GM19351 (cell line): Measurements from ENCODE around the gene D2HGDH.
"Not testable (repeated sequence)": the region's sequence is repeated elsewhere in the genome, so short reads cannot be mapped to it uniquely, and the experiment has no call there.

Experiments
- ATAC-seq: cut with Tn5 transposase; IDR thresholded peaks from one replicate; pipeline ENCODE4 v1.9.1; 2021; ENCODE audit warnings: mild to moderate bottlenecking, moderate library complexity; ENCODE audit not compliant: unreplicated experiment

The D2HGDH gene

DNA sequence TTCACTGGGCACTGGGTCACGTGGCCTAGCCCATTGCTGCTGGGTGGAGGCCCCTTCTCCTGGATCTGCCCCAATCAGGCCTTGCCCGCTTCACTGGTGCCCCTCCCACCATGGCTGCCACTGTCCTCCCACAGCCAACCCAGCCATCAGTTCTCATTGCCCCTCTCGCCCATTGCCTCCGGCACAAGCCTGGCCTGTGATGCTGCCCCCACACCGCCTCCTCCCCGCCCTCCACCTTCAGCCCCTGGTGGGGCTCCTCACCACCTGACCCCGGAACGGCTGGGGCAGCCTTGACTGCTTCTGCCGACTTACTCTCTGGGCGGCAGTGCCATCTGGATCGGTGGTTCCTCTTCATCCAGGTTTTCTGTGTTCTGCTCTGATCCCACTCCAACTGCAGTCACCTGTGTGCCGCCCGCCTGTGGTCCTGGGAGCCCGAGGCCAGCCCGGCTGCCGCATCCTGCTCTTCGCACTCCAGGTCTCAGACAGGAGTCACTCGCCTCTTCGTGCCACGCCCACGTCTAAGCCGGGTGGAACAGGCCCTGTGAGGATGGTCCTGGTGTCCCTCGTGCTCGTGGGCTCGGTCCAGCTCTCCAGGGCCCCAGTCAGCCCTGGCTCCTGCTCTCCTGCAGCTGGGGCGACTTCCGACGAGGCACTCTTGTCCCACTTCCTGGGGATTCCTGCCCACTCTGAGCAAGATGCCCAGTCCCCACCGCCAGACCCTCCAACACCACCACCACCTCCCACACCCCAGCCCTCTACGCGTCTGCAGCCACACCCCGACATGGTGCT is 14.2 kb downstream of the D2HGDH start:
- ATAC-seq = no peak

DNA sequence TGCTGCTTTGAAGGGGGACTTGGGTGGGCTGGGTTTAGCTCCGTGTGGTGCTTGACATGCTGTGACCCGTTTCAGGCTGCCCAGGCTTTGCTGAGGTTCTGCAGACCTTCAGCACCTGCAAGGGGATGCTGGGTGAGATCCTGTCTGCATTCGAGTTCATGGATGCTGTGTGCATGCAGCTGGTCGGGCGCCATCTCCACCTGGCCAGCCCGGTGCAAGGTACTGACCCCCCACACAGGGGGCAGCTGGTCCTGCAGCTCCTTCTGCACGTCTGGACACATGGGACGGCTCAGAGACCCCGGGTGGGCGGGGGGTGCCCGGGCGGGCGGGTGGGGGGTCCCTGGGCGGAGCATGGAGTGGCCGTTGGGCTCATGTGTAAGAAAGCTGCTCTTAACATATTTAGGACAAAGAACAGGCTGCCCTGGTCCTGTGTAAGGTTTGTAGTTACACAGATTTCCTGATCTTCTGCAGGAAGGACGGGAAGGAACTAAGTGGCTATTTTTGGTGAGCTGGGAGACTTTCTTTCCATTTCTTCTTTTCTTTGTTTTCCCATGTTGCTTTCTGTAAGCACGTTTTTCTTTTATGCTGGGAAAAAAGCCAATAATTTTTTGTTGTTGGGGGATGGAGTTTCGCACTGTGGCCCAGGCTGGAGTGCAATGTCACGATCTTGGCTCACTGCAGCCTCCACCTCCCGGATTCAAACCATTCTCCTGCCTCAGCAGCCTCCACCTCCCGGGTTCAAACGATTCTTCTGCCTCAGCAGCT is 15.8 kb downstream of the D2HGDH start:
- no peak for ATAC-seq

DNA sequence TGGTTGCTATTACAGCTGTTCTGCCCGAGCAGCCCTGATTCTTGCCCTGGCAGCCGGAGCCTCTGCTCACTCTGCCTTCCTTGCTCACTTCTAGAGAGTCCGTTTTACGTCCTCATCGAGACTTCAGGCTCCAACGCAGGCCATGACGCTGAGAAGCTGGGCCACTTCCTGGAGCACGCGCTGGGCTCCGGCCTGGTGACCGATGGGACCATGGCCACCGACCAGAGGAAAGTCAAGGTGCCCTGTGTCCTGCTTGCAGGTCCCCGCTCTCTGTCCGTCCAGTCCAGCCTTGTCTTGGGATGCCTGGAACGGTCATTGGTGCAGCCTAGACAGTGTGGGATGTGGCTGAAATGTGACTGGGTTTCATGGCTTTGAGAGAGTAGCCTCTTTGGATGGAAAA is 16.7 kb downstream of the D2HGDH start:
- ATAC-seq = no peak

DNA sequence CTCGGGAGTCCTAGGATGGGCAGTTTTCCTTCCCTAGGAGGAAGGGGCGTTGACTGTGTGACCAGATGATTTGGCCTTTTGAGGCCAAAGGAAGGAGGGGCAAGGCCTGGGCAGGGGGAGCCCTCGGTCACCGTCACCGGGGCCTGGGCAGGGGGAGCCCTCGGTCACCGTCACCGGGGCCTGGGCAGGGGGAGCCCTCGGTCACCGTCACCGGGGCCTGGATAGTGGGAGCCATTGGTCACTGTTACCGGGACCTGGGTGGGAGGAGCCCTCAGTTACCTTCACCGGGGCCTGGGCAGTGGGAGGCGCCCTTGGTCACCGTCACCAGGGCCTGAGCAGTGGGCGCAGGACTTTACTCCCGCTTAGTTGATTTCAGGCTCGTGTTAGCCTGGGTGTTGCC is 17.3 kb downstream of the D2HGDH start:
- no peak for ATAC-seq

DNA sequence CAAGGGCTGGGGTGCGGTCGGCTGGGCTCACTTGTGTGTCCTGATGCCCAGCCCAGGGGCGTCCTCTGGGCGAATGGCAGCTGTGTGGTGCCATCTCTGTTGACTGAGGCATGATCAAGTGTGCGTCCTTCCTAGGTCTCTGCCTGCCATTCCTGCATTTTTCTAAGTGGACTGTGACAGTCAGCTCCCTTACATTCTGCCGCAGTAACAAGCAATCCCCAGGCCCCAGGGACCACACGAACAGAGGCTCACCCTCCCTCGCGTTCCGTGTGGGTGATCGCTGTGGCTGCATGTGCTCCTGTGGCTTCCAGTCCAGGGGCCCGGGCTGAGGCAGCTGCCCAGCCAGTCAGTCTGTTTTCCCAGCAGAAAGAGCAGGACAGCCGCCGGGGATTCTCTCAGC is 17.8 kb downstream of the D2HGDH start:
- no peak for ATAC-seq

DNA sequence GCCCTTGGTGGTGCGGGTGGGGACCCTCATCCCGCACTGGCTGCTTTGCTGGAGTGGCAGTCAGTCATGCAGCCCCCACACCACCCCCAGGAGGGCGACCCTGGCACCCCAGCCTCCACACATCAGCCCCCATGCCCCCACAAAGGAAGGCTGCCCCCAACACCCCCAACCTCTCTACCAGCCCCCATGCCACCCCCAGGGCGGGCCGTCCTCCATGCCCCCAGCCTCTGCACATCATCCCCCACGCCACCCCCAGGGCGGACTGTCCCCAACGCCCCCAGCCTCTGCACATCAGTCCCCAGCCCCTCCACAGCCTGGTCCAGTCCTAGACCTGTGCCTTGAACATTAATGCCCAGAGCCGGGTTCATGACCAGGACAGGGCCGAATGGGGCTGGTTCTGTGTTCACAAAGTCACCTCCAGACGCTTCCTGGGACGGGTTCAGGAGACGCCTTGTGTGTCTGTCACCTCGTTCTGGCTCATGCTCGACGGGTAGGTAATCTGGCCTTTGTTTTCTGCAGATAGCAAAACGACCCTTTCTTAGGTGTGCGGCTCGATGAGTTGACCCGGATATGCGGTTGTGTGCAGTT is 18.4 kb downstream of the D2HGDH start:
- ATAC-seq = no peak

DNA sequence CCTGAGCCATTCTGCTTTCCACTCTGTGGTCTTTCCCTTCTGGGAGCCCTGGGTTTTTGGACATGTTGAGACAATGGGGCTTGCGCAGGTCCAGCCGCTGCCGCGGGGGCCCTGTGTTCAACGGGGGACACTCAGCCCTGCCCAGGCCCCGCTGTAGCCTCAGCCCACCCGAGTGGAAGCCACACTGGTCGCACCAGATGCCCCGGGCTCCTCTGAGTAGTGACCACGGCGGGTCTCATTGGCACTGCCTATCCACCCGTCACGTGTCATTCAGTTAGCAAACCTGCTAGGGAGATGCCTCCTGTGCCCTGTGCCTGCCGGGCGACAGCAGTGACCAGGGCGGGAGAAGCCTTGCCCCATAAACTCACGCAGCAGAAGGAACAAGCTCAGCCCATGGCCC is 19.1 kb downstream of the D2HGDH start:
- no peak for ATAC-seq

DNA sequence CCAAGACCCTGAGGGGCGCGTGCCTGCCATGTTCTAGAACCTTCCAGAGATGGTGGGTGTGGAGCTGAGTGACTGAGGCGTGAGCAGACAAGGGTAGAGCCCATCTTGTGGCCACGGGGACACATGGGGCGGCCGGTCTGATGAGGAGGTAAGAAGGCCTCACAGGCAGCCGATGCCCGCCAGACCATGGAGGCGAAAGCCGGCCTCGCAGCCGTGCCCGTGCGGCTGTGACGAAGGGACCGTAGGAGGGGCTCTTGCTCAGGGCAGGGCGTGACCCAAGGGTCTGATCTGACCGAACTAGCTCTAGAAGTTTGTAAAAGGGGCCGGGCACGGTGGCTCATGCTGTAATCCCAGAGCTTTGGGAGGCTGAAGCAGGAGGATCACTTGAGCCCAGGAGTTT is 19.6 kb downstream of the D2HGDH start:
- ATAC-seq = no peak

DNA sequence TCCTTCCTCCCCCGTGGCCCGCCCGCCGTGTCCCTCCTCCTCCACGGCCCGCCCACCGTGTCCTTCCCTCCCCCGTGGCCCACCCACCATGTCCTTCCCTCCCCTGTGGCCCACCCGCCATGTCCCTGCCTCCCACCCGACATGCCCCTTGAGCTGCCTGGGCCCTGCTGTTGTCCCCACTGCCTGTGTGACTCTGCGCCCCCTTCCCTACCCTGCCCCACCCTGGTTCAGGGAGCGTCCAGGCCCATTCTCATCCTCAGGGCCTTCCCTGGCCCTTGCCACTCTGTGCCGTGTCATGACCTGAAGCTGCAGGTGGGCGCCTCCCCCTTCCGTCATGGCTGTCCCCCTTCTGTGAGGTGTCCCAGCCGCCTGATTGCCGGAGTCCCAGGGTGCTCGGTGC is 20.7 kb downstream of the D2HGDH start:
- ATAC-seq = no peak

DNA sequence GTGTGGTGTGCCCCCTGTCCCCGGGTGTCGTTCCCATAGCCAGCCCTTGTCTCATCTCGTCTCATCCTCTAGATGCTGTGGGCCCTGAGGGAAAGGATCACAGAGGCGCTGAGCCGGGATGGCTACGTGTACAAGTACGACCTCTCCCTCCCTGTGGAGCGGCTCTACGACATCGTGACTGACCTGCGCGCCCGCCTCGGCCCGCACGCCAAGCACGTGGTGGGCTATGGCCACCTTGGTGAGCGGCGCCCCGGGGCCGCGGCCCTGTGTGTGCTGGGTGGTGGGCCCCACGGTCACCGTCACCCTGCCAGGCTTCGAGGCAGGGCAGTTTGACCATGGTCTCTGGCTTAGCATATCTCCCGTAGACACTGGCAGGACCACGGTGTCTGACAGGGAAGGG is 21.3 kb downstream of the D2HGDH start:
- ATAC-seq = no peak

DNA sequence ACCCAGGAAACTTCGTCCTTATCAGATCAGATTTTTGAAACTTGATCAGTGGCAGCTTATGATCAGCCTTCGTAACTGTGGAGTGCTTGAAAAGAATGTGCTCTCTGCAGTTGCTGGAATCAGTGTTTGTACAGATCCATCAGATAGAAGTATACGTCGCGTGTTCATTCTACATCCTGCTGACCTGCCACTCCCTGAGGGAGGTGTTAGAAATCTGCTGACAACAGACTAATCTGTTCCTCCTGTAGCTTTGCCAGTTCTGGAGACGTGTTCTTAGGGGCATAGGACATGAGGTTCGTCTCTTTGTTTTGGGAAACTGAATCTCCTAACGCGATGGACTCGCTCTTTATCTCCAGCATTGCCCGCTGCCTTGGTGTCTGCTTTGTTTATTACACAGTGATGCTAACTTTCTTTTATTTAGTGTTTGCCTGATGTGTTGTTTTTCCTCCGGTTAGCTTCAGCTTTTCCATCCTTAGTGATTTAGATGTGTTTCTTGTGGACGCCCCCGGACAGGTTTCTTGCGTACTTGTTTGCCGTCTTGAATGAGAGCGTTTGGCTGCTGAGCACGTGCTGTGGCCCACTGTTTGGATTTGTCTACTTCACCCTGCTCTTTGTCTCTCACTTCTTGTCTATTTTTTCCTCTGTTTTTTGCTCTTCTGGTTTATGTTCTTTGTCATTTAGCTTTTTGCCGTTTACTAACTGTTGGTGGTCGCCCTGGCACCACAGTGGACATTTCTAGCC is 24.8 kb downstream of the D2HGDH start:
- no peak for ATAC-seq

DNA sequence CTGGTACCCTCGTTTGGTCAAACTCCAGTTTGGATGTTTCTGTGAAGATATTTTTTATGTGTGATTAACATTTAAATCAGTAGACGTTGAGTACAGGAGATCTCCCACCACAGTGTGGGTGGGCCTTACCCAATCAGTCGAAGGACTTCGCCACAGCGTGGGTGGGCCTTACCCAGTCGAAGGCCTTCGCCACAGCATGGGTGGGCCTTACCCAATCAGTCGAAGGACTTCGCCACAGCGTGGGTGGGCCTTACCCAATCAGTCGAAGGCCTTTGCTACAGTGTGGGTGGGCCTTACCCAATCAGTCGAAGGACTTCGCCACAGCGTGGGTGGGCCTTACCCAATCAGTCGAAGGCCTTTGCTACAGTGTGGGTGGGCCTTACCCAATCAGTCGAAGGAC is 25.5 kb downstream of the D2HGDH start:
- ATAC-seq = not testable (repeated sequence)

DNA sequence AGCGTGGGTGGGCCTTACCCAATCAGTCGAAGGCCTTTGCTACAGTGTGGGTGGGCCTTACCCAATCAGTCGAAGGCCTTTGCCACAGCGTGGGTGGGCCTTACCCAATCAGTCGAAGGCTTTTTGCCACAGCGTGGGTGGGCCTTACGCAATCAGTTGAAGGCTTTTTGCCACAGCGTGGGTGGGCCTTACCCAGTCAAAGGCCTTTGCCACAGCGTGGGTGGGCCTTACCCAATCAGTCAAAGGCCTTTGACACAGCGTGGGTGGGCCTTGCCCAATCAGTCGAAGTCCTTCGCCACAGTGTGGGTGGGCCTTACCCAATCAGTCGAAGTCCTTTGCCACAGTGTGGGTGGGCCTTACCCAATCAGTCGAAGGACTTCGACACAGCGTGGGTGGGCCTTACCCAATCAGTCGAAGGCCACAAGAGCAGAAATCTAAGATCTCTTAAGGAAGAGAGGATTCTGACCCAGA is 25.9 kb downstream of the D2HGDH start:
- no peak for ATAC-seq

DNA sequence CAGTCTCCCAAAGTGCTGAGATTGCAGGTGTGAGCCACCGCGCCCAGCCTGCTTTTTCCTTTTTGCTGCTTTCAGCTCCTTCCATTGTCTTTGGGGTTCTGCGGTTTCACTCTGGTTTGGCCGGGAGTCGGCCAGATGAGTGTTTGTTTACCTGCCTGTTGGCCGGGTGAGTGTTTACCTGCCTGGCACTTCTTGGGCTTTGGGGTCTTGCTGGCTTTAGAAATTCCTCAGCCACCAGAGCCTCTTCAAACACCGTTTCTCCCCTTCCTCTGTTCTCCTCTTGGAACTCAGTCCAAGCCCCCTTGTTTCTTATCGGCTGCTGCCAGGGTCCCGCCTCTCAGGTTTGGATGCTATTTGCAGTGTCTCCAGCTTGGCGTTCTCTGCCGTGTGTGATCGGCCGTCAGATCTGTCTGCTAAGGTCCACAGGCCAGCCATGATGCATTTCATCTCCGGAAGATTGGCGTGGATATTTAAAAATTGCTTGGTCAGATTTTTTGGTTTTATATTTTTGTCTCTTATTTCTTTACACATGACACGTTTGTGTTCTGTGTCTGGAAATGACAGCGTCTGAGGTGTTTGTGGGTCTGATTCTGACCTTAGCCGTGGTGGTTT is 28.0 kb downstream of the D2HGDH start:
- no peak for ATAC-seq

DNA sequence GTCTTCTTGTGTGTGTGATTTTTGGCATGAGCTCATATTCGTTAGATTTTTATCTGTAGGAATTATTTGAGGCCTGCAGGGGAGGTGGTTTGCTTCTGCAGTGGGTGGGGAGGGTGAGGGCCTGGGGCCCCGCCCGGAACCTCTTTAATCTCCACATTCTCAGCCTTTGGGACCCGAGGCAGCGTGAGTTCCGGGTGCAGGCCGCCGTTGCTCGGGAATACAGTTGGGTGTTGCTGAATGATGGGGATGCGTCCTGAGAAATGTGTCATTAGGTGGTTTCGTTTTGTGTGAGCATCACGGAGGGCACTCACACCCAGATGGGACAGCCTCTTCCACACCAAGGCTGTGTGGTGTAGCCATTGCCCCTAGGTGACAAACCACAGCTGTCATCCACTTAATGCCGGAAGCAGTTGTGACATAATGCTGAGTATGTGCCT is 28.5 kb downstream of the D2HGDH start:
- ATAC-seq = no peak

DNA sequence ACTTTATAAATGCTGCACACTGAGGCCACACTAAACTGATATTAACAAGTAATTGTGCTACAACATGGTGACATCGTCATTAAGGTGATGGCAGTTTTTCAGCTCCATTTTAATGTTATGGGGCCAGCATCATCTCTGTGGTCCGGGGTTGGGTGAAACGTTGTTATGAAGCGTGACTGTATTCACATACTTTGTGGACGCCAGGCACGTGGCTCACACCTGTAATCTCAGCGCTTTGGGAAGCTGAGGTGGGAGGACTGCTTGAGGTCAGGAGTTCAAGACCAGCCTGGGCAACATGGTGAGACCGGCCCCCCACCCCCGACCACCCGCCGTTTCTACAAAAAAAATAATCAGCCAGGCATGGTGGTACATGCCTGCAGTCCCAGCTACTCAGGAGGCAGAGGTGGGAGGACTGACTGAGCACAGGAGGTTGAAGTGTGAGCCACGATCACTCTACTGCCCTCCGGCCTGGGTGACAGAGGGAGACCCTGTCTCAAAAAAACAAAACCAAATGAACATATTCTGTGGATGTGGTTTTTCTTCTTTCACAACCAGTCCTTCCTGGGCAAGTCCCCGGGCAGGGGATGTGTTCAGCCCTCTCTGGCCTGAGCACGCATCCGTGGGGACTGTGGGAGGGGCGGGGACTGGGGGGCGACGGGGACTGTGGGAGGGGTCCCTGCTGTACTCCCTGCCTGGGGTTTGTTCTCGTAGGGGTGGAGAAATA is 29.3 kb downstream of the D2HGDH start:
- no peak for ATAC-seq

DNA sequence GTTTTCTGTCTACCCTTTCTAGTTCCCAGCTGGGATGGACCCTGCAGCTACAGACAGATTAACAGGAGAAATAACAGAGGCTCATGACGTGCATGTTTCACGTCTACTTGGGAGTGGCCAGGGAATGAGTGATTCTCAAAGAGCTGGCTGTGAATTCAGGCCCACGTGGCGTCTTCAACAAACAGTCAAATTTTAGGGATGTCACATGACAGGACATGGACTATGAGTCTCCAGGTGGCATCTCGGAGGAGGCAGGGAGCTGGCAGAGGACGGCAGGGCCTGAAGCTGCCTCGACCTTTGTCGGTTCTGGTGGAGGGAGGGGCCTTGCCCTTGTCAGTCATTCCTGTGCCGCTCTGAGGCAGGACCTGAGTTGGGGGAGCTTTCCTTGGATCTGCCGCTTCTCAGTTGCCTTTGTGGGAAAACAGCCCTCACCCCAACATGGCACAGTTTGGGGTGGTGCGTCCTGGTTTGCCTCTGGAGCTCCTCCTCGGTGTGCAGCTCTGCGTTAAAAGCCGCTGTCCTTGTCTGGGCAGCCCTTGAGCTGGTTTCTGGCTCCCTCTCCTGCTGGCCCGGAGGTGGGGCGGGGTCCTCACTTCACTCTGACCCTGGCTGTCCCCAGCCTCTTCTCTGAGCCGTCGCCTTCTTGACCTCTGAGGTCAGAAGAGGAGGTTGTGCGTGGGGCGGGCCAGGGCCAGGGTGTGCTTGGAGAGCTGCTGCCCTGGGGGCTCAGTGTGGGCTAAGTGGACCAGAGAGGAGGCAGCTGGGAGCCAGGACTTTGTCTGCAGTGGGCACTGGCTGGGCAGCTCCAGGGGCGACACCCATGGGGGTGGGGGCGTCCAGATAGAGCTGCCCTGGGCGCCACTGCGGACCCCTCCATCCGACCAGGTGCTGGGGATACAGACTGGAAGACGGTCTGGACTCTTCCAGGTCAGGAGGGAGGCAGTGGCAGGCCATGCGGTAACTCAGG is 30.1 kb downstream of the D2HGDH start:
- no peak for ATAC-seq

DNA sequence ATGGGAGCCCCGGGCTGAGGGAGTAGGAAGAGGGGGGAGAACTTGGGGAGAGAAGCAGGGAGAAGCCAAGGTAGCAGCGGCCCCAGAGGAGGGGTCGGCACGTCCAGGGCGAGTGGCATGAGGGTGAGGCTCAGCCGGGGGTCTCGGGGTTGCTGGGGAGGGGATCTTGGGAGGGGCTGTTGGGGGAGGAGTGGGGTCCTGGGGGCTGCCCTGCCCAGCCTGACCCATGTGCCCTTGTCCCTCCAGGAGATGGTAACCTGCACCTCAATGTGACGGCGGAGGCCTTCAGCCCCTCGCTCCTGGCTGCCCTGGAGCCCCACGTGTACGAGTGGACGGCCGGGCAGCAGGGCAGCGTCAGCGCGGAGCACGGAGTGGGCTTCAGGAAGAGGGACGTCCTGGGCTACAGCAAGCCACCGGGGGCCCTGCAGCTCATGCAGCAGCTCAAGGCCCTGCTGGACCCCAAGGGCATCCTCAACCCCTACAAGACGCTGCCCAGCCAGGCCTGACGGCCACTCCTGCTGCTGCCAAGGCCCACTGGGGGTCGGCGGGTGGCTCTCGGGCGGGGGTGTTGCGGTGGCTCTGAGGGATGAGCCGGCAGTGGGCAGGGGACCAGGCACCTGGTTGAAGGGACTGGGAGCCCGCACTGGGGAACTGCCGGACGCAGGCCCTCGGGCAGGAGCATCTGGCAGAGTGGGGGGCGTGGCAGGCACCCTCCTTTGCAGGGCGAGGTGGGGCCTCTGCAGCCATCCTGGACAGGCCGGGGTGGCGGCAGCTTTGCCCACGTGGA is 33.2 kb downstream of the D2HGDH start:
- ATAC-seq = no peak
